NCI-H446 (cell line): ENCODE measurements around the gene SUSD2.
"Not testable (repeated sequence)": the region's sequence is repeated elsewhere in the genome, so short reads cannot be mapped to it uniquely, and the experiment has no call there.

Source experiments
- DNase-seq, 2 experiments: peaks; one replicate each; lab custom pipeline; 2025; lab: John Stamatoyannopoulos, UW

SUSD2 gene

GRCh38 chr22:24188705-24189248 is 7.5 kb downstream of the SUSD2 start:
- no peak for DNase-seq

GRCh38 chr22:24189249-24190158 is 8.2 kb downstream of the SUSD2 start:
- peak in 1 of 2 experiments; percentile 50 for DNase-seq

DNA sequence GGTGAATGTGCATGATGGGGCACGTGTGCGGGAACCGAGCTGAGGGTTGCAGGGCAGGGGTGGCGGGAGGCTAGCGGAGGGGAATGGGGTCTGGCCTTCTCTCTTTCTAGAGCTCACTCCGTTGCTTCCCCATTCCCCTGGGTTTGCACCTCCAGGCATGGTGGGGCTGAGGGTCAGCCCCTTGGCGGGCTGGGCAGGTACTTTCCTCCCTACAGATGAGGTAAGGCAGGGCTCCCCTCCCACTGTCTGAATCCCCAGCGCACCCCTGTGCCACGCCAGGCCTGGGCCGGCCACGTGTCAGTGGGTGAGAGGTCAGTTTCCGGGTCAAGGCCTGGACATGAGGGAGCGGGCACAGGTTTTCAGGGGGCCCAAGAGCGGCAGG is 8.9 kb downstream of the SUSD2 start:
- DNase-seq = no peak

DNA sequence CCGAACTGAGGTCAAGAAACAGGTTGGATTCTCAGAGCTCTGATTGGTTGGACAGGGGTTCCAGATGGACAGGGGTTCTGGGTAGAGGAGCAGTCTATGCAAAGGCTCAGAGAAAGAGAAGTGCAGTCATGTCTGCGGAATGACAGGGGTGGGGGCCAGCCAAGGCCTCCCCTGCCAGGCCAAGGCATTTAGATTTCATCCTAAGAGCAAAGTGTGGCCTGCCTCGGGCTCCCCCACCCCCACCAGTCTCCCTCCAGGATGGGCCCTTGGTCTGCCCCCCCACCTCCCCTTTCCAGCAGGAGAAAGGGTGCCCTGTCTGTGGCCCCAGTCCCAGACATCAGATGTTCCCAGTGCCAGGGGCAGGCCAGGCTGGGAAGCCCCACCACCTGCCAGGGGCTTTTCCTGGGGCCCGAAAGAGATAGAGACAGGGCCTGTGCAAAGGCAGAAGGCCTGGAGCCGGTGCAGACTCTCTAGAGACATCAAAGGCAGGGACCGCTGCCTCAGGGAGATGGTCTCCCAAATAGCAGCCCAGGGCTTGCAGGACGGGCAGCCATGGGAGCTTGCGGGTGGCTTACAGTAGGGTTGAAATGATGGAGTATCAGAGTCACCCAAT is 9.4 kb downstream of the SUSD2 start:
- no peak for DNase-seq

- no peak for DNase-seq
Measured at GRCh38 chr22:24191381-24191841, 10.1 kb downstream of the SUSD2 start.

DNA sequence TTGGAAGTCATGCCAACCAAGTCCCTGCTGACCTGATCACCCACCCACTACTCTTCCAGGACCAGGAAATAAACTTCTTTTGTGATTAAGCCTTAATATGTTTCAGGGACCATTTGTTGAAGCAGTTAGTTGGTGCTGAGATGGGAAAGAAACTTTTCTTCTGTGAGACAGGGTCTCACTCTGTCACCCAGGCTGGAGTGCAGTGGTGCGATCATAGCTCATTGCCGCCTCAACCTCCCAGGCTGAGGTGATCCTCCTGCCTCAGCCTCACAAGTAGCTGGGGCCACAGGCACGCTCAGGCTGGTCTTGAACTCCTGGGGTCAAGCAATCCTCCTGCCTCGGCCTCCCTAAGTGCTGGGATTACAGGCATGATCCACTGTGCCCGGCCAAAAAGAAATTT is 10.6 kb downstream of the SUSD2 start:
- DNase-seq = no peak

GRCh38 chr22:24198682-24199052 is 17.4 kb downstream of the SUSD2 start:
- no peak for DNase-seq

DNA sequence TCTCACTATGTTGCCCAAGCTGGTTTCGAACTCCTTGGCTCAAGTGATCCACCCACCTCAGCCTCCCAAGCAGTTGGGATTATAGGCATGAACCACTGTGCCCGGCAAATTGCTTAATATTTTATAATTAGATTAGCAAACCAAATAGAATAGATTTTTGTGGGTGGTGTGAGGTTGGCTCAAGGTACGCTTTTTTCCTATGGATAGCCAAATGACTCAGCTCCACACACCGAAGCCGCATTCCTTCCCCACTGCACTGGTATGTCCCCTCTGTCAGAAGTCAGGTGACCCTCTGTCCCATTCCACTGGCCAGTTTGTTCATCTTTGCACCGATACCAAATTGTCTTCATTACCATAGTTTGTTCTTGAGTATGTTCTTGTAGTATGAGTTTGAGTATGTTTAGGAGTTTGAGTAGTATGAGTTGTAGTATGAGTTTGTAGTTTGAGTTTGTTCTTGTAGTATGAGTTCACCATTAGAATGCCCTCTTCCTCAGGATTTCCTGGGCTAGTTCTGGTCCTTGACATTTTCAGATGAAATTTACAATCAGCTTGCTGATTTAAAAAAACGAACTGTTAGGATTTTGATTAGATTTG is 19.4 kb downstream of the SUSD2 start:
- DNase-seq = no peak

GRCh38 chr22:24201681-24202614 is 20.7 kb downstream of the SUSD2 start:
- DNase-seq = no peak

DNA sequence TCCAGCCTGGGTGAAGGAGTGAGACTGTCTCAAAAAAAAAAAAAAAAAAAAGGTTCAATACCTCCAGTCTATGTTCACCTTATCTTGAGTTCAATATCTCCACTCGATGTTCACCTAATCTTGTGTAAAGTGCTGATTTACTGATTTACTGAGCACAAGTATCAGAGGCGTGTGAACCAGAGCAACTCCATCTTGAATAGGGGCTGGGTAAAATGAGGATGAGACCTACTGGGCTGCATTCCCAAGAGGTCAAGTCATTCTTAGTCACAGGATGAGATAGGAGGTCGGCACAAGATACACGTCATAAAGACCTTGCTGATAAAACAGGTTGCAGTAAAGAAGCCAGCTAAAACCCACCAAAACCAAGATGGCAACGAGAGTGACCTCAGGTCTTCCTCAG is 22.6 kb downstream of the SUSD2 start:
- DNase-seq = not testable (repeated sequence)

DNA sequence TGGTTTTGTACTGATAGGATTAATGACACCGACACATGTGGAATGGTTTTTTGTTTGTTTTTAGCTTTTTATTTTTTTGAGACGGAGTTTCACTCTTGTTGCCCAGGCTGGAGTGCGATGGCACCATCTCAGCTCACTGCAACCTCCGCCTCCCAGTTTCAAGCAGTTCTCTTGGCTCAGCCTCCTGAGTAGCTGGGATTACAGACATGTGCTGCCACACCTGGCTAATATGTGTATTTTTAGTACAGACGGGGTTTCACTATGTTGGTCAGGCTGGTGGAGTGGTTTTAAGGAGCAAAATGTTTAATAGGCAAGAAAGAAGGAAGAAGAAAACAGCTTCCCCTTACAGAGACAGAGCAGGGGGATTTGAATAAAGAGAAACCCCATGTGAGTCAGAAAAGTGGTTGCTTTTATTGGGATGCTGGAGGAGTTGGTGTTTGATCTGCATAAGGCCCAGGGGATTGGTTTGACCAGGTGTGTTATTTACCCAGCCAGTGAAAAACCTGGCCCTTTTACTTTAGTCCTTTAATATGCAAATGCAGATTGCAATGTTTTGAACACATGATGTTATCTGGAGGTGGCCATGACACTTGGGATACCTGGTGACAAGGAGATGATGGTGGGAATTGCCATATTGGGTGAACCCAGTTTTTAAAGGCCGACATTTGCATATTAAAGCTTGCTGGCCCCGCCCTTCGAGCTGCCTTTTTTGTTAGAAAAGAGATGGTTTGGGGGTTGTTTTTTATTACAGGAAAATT is 24.3 kb downstream of the SUSD2 start:
- DNase-seq = no peak

DNA sequence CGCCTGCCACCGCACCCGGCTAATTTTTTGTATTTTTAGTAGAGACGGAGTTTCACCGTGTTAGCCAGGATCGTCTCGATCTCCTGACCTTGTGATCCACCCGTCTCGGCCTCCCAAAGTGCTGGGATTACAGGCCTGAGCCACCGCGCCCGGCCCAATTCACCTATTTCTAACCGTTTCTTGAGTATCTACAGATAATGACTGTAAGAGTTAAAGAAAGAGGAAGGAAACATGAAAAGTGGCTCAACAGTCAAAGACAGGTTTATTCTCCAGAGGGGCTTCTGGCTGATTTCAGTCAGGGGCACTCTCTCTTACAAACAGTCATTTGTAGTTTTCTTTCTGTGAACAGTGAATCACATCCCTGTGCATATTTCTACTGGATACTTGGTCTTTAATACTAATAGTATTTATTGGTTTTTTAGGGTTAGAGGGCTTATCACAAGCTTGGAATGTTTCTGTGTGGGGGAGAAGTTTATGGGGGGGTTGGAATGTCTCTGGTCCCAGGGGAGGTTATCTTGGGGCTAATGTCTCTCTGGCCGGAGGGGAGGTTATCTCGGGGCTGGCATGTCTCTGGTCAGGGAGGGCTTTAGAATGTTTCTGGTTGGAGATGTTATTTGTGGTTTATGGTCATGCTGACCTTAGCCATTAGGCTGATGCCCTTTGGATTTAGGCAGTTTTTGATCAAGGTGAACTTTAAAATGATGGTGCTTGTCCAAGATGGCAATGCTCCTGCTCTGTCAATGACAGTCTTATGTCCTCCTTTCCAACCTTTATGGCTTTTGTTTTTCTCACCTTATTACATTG is 25.4 kb downstream of the SUSD2 start:
- DNase-seq = not testable (repeated sequence)

DNA sequence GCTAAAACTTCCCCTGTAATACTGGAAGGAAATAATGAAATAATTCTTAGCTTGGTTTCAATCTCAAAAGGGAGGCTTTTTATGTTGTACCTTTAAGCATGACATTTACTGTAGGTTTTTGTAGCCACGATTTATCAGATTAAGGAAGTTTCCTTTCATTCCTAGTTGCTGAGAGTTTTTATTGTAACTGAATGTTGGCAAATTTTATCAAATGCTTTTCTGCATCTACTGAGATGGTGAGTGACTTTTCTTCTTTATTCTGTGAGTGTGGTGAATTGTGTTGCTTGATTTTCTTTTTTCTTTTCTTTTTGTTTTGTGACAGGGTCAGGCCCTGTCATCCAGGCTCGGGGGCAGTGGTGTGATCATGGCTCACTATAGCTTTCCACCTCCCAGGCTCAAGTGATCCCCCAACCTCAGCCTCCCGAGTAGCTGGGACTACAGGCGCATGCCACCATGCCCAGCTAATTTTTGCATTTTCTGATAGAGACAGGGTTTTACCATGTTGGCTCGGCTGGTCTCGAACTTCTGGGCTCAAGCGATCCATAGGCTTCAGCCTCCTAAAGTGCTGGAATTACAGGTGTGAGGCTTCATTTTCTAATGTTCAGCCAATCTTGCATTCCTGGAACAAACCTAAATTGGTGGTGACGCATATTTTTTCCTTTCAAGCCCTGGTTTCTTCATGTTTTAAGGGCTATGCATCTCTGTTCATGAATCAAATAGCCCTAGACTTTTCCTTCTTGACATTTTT is 26.2 kb downstream of the SUSD2 start:
- no peak for DNase-seq

GRCh38 chr22:24208012-24208749 is 26.9 kb downstream of the SUSD2 start:
- DNase-seq = no peak

DNA sequence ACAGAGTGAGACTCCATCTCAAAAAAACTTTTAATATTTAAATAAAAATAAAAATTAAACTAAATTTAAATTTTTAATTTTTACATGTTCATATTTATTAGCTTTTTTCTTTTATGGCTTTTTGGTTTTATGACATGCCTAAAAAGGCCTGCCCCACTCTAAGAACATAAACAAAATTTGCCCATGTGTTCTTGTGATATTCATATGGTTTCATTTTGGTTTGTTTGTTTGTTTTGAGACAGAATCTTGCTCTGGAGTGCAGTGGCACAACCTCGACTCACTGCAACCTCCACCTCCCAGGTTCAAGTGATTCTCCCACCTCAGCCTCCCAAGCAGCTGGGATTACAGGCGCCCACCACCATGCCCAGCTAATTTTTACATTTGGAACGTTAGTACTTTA is 27.7 kb downstream of the SUSD2 start:
- no peak for DNase-seq

GRCh38 chr22:24209687-24210086 is 28.4 kb downstream of the SUSD2 start:
- no peak for DNase-seq

- not testable (repeated sequence) for DNase-seq
Measured at GRCh38 chr22:24210409-24210808, 29.1 kb downstream of the SUSD2 start.

DNA sequence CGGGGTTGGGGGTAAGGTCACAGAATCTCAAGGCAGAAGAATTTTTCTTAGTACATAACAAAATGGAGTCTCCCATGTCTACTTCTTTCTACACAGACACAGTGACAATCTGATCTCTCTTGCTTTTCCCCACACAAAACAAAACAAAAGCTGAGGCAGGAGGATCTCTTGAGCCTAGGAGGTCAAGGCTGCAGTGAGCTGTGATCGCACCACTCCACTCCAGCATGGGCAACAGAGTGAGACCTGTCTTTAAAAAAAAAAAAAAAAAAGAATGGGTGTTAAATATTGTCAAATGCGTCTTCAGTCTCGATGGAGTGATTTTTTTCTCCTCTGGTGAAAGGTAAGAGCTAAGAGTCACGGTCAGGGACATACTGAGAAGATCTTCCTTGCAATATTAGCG is 30.4 kb downstream of the SUSD2 start:
- DNase-seq = not testable (repeated sequence)

GRCh38 chr22:24213111-24213510 is 31.8 kb downstream of the SUSD2 start:
- DNase-seq = not testable (repeated sequence)
